NCI-H2227 (cell line): ENCODE data around the gene EYA4.
"Not testable (repeated sequence)": the region's sequence is repeated elsewhere in the genome, so short reads cannot be mapped to it uniquely, and the experiment has no call there.

Experiments
- DNase-seq: peaks from one replicate; lab custom pipeline; 2025; ENCODE audit not compliant: unreplicated experiment; lab: John Stamatoyannopoulos, UW

EYA4 gene

GRCh38 chr6:133554121-133554520, 313.0 kb downstream of the EYA4 start:
- not testable (repeated sequence) for DNase-seq

GRCh38 chr6:133555685-133556084, 314.5 kb downstream of the EYA4 start:
- no peak for DNase-seq

- no peak for DNase-seq
Measured at GRCh38 chr6:133559926-133560325, 318.8 kb downstream of the EYA4 start.

GRCh38 chr6:133567636-133568035, 326.5 kb downstream of the EYA4 start:
- DNase-seq: no peak

- DNase-seq: no peak
Measured at GRCh38 chr6:133568970-133569889, 328.1 kb downstream of the EYA4 start.

- DNase-seq: no peak
Measured at GRCh38 chr6:133571681-133572080, 330.5 kb downstream of the EYA4 start.

- DNase-seq: no peak
Measured at GRCh38 chr6:133577851-133578250, 336.7 kb downstream of the EYA4 start.
